GM12801 (cell line): ENCODE results near the gene PKP3.

Experiments
- CTCF ChIP-seq: IDR thresholded peaks from one replicate; pipeline ENCODE4 v1.5.1; 2011; ENCODE audit warnings: control low read depth; ENCODE audit not compliant: insufficient read length; ENCODE audit errors: extremely low read depth

PKP3 gene

GRCh38 chr11:433641-434040 is 39.6 kb downstream of the PKP3 start:
- no peak for TF ChIP-seq CTCF

- TF ChIP-seq CTCF, result no peak
Measured at GRCh38 chr11:434496-434895, 40.5 kb downstream of the PKP3 start.

GRCh38 chr11:437228-437870 is 43.3 kb downstream of the PKP3 start:
- no peak for TF ChIP-seq CTCF

- TF ChIP-seq CTCF, result no peak
Measured at GRCh38 chr11:438101-438844, 44.3 kb downstream of the PKP3 start.

- no peak for TF ChIP-seq CTCF
Measured at GRCh38 chr11:439315-440064, 45.5 kb downstream of the PKP3 start.

GRCh38 chr11:440065-441042 is 46.3 kb downstream of the PKP3 start:
- no peak for TF ChIP-seq CTCF
